ENCODE data around the gene BEST2.
"Not testable (repeated sequence)": the region's sequence is repeated elsewhere in the genome, so short reads cannot be mapped to it uniquely, and the experiment has no call there.

BEST2 gene

DNA sequence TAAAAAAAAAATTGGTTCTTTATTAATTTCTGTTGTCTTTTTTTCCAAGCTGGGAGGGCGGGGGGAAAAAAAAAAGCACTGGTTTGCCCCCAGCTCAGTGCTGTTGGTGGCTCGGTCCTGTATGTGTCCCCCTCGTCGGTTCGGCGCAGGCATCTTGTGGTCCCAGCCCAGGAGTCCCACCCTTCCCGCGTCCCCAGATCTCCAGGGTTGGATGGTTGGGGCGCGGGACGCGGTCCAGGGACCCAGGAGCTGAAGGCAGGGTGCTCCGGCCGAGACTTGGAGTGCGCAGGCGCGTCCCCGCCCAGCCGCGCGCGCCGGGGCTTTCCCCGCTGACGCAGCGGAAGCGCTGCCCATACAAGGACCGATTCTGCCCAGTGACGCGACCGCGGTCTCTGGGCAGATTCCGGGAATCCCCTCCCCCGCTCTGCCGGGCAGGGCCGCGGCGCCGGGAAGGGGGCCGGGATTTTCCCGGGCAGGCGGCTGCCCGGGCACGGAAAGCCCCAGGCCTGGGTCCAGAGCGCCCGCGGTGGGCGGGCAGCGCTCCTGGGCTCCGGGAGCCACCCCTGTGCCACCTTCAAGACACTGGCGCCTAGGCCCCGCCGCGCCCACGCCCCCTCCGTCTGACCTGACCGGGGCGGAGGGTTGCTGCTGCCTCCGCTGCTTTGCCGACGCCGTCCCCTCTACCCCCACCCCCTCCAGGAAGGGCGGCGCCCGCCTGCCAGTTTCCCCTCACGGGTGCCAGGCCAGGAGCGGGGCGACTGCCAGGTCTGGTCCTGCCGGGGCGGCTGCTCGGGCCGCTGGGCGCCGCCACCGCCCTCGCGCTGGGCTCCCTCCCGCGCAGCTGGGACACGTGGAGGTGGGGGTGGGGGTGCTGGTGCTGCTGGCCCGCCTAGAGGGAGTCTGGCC lies 42.0 kb downstream of the BEST2 start:
- no peaks in the 10 kb centered on the region for H3K9me3 ChIP-seq
- H3K4me3 ChIP-seq (ENCODE audit: low read depth in 1 of 2, low read length in 1 of 2) = peak overlapping the region; percentile 87 to 99
- H3K27me3 ChIP-seq = no peaks in the 10 kb centered on the region
- H3K36me3 ChIP-seq = peaks cover 8% of the 10 kb centered on the region
- H3K4me1 ChIP-seq (ENCODE audit: control insufficient read depth in 1 of 2, insufficient read depth in 1 of 2, low read depth in 1 of 2, low read length in 1 of 2) = peaks cover 28 to 42% of the 10 kb centered on the region in 2 experiments
- peak overlapping the region; percentile 100 for H3K27ac ChIP-seq
- TF ChIP-seq, protein P1, sequence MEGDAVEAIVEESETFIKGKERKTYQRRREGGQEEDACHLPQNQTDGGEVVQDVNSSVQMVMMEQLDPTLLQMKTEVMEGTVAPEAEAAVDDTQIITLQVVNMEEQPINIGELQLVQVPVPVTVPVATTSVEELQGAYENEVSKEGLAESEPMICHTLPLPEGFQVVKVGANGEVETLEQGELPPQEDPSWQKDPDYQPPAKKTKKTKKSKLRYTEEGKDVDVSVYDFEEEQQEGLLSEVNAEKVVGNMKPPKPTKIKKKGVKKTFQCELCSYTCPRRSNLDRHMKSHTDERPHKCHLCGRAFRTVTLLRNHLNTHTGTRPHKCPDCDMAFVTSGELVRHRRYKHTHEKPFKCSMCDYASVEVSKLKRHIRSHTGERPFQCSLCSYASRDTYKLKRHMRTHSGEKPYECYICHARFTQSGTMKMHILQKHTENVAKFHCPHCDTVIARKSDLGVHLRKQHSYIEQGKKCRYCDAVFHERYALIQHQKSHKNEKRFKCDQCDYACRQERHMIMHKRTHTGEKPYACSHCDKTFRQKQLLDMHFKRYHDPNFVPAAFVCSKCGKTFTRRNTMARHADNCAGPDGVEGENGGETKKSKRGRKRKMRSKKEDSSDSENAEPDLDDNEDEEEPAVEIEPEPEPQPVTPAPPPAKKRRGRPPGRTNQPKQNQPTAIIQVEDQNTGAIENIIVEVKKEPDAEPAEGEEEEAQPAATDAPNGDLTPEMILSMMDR (IDR thresholded peaks at IDR 0.05) = peak; percentile 42

DNA sequence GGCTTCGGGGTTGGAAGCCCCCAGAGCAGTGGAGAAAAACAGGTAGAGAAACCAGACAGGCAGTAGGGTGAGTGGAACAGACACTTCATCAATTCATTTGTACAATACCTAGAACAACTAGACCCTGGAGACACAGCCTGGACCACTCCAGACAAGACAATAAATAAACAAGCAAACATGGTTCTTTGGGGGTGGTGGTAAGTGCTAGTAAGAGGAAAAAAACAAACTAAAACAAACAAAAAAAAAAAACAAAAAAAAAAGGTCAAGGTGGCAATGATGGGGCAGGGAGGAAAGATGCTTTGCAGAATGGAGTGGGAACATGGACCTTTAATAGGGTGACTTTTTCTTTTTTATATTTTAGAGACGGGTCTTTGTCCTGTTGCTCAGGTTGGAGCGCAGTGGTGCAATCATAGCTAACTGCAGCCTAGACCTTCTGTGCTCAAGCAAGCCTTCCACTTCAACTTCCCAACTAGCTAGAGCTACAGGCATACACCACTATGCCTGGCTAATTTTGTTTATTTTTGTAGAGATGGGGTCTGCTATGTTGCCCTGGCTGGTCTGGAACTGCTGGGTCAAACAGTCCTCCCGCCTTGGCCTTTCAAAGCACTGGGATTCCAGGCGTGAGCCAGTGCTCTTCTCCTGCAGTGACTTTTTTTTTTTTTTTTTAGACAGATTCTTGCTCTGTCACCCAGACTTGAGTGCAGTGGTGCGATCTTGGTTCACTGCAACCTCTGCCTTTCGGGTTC lies 42.8 kb downstream of the BEST2 start:
- H3K9me3 ChIP-seq = no peaks in the 10 kb centered on the region
- H3K27ac ChIP-seq = peak overlapping the region; percentile 100
- no peaks in the 10 kb centered on the region for H3K27me3 ChIP-seq
- TF ChIP-seq, protein P1 (IDR thresholded peaks at IDR 0.05) = no peak
- H3K4me3 ChIP-seq (ENCODE audit: low read depth in 1 of 2, low read length in 1 of 2) = peak overlapping the region; percentile 87 to 99
- peaks cover 8% of the 10 kb centered on the region for H3K36me3 ChIP-seq
- peaks cover 25 to 34% of the 10 kb centered on the region in 2 experiments for H3K4me1 ChIP-seq (ENCODE audit: control insufficient read depth in 1 of 2, insufficient read depth in 1 of 2, low read depth in 1 of 2, low read length in 1 of 2)

DNA sequence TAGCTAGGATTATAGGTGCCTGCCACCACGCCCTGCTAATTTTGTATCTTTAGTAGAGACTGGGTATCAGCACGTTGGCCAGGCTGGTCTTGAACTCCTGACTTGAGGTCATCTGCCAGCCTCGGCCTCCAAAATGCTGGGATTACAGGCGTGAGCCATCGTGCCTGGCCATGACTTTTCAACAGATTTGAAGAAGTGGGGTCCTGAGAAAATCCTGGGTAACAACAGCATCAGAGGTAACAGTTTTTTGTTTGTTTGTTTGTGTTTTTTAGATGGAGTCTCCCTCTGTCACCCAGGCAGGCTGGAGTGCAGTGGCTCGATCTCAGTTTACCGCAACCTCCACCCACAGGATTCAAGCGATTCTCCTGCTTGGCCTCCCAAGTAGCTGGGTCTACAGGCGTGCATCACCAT lies 43.4 kb downstream of the BEST2 start:
- H3K27me3 ChIP-seq = peaks cover 6% of the 10 kb centered on the region
- peak overlapping the region; percentile 87 to 99 for H3K4me3 ChIP-seq (ENCODE audit: low read depth in 1 of 2, low read length in 1 of 2)
- peaks cover 8% of the 10 kb centered on the region for H3K36me3 ChIP-seq
- peak overlapping the region; percentile 100 for H3K27ac ChIP-seq
- no peaks in the 10 kb centered on the region for H3K9me3 ChIP-seq
- TF ChIP-seq, protein P1 (IDR thresholded peaks at IDR 0.05) = no peak
- peaks cover 25 to 33% of the 10 kb centered on the region in 2 experiments for H3K4me1 ChIP-seq (ENCODE audit: control insufficient read depth in 1 of 2, insufficient read depth in 1 of 2, low read depth in 1 of 2, low read length in 1 of 2)

DNA sequence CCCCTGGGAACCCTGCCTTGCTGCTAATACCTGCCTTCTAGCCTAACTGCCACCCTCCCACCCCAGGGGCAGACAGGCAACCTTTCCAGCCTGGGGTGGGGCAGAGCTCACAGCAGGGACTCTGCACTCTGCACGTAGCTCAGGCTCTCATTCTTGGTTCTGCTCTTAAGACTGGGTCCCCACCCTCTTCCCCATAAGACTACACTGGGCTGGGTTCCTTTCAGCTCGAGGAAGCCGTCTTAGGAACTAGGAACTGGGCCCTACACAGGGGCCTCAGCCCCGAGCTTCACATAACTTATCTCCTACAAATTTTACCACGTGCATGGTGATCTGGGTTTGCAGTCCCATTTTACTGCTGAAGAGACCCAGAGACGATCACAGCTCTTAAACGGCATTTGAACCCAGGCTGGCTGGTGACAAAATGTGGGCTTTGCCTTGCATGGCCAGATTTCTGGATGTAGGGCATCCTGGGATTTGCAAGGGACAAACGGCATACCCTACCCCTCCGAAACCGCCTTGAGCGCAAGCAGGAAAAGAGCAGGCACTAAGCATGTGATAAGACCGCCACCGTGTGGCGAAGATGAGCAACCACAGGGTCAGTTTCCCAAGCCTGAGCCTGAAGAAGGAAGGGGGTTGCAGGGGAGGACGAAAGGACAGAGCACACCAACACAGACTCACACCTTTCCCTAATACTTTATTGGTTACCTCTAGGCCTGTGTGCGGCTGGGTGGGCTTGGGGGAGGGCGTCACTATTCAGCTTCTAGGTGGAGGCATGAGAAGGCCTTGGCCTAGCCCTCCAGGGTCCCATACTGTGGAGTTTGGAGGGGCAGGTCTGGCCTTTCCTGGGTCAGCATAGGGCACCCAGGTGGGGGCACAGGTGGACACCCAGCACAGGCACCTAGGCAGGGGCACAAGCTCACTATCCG lies 44.8 kb downstream of the BEST2 start:
- Histone ChIP-seq H3K4me1 (ENCODE audit: control insufficient read depth in 1 of 2, insufficient read depth in 1 of 2, low read depth in 1 of 2, low read length in 1 of 2) (peaks cover 34% of the 10 kb centered on the region in 2 experiments), H3K27ac (peak overlapping the region; percentile 65), H3K4me3 (ENCODE audit: low read depth in 1 of 2, low read length in 1 of 2) (peak overlapping the region; percentile 47 to 52), H3K9me3 (no peaks in the 10 kb centered on the region), H3K27me3 (peaks cover 20% of the 10 kb centered on the region), H3K36me3 (peaks cover 8% of the 10 kb centered on the region)
- TF ChIP-seq, protein P1 (IDR thresholded peaks at IDR 0.05) = peak; percentile 96

DNA sequence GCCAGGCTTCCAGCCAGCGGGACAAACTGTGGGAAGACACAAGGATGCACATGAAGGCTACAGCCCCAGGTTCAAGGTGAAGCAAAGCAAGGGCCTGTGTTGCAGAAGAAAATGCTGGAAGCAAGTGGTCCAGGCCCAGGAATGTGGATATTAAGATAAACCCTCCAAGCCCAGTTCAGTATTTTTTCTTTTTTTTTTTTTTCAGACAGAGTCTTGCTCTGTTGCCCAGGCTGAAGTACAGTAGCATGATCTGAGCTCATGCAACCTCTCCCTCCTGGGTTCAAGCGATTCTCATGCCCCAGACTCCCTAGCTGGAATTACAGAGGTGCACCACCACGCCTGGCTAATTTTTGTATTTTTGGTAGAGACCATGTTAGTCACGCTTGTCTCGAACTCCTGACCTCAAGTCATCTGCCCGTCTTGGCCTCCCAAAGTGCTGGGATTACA lies 45.6 kb downstream of the BEST2 start:
- H3K9me3 ChIP-seq = no peaks in the 10 kb centered on the region
- H3K4me1 ChIP-seq (ENCODE audit: control insufficient read depth in 1 of 2, insufficient read depth in 1 of 2, low read depth in 1 of 2, low read length in 1 of 2) = peaks cover 41% of the 10 kb centered on the region in 2 experiments
- TF ChIP-seq, protein P1 (IDR thresholded peaks at IDR 0.05) = no peak
- no peak overlapping the region for H3K4me3 ChIP-seq (ENCODE audit: low read depth in 1 of 2, low read length in 1 of 2)
- peaks cover 8% of the 10 kb centered on the region for H3K36me3 ChIP-seq
- no peak overlapping the region for H3K27ac ChIP-seq
- H3K27me3 ChIP-seq = peaks cover 28% of the 10 kb centered on the region

DNA sequence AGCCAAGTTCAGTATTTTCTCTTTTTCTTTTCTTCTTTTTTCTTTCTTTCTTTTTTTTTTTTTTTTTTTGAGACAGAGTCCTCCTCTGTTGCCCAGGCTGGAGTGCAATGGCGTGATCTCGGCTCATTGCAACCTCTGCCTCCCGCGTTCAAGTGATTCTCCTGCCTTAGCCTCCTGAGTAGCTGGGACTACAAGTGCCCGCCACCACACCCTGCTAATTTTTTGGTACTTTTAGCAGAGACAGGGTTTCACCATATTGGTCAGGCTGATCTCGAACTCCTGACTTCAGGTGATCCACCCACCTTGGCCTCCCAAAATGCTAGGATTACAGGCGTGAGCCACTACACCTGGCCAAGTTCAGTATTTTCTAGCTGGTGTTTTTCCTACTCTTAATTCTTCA lies 46.0 kb downstream of the BEST2 start:
- H3K27ac ChIP-seq = not testable (repeated sequence)
- H3K4me1 ChIP-seq (ENCODE audit: control insufficient read depth in 1 of 2, insufficient read depth in 1 of 2, low read depth in 1 of 2, low read length in 1 of 2) = peaks cover 42 to 43% of the 10 kb centered on the region in 2 experiments

More for the DNA sequence above, 46.0 kb downstream of the BEST2 start:
- H3K36me3 ChIP-seq; H3K9me3 ChIP-seq; H3K4me3 ChIP-seq (ENCODE audit: low read depth in 1 of 2, low read length in 1 of 2): not testable (repeated sequence)
- peaks cover 32% of the 10 kb centered on the region for H3K27me3 ChIP-seq
